Keratinocyte (primary cell): ENCODE measurements around the gene GCNT2.

Experiments
- EZH2 ChIP-seq: IDR thresholded peaks from one replicate; pipeline ENCODE4 v1.6.1; 2012; ENCODE audit warnings: inconsistent platforms, mild to moderate bottlenecking, low read length, moderate library complexity
- TF ChIP-seq, protein P1 (sequence below), 3 experiments: IDR thresholded peaks in 1 of 3; conservative IDR thresholded peaks in 1 of 3; optimal IDR thresholded peaks in 1 of 3; 2 replicates in 2 of 3; 3 replicates in 1 of 3; pipeline versions ENCODE3 to v1.5.1; 2011; ENCODE audit warnings: low read length in 3 of 3, mild to moderate bottlenecking in 3 of 3, moderate library complexity in 2 of 3, control low read depth in 1 of 3, inconsistent platforms in 1 of 3; ENCODE audit not compliant: insufficient read depth in 2 of 3; ENCODE audit errors: extremely low read depth in 1 of 3

DNA sequence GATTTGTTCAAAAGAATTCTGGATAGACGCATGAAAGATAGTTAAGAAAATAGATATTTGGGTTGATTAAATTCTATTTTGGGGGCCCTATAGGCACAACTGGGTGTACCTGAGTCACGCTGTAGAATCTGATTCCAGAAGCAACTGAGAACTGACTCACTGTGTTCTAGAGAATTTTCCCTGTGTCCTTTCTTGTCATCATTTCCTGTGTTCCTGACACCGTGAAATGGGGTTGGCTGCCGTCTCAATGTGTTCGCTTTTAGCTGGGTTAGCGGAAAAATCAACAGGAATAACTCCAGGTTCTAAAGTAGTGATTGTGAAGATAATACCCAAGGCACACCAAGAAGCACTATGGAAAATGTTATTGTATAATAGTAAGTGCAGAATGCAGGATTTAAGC, 5.0 kb downstream of the GCNT2 start:
- TF ChIP-seq, protein P1, sequence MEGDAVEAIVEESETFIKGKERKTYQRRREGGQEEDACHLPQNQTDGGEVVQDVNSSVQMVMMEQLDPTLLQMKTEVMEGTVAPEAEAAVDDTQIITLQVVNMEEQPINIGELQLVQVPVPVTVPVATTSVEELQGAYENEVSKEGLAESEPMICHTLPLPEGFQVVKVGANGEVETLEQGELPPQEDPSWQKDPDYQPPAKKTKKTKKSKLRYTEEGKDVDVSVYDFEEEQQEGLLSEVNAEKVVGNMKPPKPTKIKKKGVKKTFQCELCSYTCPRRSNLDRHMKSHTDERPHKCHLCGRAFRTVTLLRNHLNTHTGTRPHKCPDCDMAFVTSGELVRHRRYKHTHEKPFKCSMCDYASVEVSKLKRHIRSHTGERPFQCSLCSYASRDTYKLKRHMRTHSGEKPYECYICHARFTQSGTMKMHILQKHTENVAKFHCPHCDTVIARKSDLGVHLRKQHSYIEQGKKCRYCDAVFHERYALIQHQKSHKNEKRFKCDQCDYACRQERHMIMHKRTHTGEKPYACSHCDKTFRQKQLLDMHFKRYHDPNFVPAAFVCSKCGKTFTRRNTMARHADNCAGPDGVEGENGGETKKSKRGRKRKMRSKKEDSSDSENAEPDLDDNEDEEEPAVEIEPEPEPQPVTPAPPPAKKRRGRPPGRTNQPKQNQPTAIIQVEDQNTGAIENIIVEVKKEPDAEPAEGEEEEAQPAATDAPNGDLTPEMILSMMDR (optimal IDR thresholded peaks at IDR 0.05 in 1 of 3, IDR thresholded peaks at IDR 0.05 in 1 of 3, conservative IDR thresholded peaks at IDR 0.05 in 1 of 3; ENCODE audit: extremely low read depth in 1 of 3, insufficient read depth in 2 of 3, low read length in 3 of 3), result no peak
- no peak for TF ChIP-seq EZH2
